ENCODE data around the gene ODF2.

Gene ODF2

GRCh38 chr9:128459011-128459410 is 3.2 kb downstream of the ODF2 start:
- no peak for DNase-seq (ENCODE audit: low read depth)
- no peak overlapping the region for H3K4me3 ChIP-seq (ENCODE audit: control insufficient read depth, low read depth, low read length)
- TF ChIP-seq, protein P1, sequence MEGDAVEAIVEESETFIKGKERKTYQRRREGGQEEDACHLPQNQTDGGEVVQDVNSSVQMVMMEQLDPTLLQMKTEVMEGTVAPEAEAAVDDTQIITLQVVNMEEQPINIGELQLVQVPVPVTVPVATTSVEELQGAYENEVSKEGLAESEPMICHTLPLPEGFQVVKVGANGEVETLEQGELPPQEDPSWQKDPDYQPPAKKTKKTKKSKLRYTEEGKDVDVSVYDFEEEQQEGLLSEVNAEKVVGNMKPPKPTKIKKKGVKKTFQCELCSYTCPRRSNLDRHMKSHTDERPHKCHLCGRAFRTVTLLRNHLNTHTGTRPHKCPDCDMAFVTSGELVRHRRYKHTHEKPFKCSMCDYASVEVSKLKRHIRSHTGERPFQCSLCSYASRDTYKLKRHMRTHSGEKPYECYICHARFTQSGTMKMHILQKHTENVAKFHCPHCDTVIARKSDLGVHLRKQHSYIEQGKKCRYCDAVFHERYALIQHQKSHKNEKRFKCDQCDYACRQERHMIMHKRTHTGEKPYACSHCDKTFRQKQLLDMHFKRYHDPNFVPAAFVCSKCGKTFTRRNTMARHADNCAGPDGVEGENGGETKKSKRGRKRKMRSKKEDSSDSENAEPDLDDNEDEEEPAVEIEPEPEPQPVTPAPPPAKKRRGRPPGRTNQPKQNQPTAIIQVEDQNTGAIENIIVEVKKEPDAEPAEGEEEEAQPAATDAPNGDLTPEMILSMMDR (IDR thresholded peaks at IDR 0.05; ENCODE audit: control insufficient read depth, insufficient read depth, low read depth, low read length, missing control alignments), result no peak

GRCh38 chr9:128469070-128469469 is 13.3 kb downstream of the ODF2 start:
- TF ChIP-seq, protein P1 (IDR thresholded peaks at IDR 0.05; ENCODE audit: control insufficient read depth, insufficient read depth, low read depth, low read length, missing control alignments), result no peak
- no peak overlapping the region for H3K4me3 ChIP-seq (ENCODE audit: control insufficient read depth, low read depth, low read length)
- no peak for DNase-seq (ENCODE audit: low read depth)

GRCh38 chr9:128470560-128470959 is 14.8 kb downstream of the ODF2 start:
- DNase-seq (ENCODE audit: low read depth), result peak; percentile 49
- TF ChIP-seq, protein P1 (IDR thresholded peaks at IDR 0.05; ENCODE audit: control insufficient read depth, insufficient read depth, low read depth, low read length, missing control alignments), result no peak
- no peak overlapping the region for H3K4me3 ChIP-seq (ENCODE audit: control insufficient read depth, low read depth, low read length)

DNA sequence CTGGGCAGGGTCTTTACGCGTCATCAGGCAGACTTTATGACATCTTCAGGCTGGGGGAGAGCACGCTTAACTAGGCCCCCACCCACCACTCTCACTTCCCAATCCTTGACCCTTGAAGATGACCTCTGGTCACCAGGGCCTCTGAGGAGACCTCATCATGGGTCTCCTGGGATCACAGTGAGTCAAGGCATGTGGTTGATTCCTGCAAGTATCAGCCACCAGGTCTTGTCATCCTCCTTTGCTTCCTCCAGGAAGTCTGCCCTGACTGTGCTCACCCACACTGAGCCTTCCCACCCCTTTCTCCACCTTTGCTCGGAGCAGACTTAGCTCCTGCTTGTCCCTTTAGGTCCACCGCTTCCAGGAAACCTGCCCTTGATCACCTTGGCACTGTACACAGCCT is 17.3 kb downstream of the ODF2 start:
- no peak overlapping the region for H3K4me3 ChIP-seq (ENCODE audit: control insufficient read depth, low read depth, low read length)
- TF ChIP-seq, protein P1 (IDR thresholded peaks at IDR 0.05; ENCODE audit: control insufficient read depth, insufficient read depth, low read depth, low read length, missing control alignments), result no peak

GRCh38 chr9:128475867-128476266 is 20.1 kb downstream of the ODF2 start:
- DNase-seq (ENCODE audit: low read depth), result no peak
- TF ChIP-seq, protein P1 (IDR thresholded peaks at IDR 0.05; ENCODE audit: control insufficient read depth, insufficient read depth, low read depth, low read length, missing control alignments), result no peak
- no peak overlapping the region for H3K4me3 ChIP-seq (ENCODE audit: control insufficient read depth, low read depth, low read length)

More for the DNA sequence above, 17.3 kb downstream of the ODF2 start:
- DNase-seq (ENCODE audit: low read depth), result no peak

DNA sequence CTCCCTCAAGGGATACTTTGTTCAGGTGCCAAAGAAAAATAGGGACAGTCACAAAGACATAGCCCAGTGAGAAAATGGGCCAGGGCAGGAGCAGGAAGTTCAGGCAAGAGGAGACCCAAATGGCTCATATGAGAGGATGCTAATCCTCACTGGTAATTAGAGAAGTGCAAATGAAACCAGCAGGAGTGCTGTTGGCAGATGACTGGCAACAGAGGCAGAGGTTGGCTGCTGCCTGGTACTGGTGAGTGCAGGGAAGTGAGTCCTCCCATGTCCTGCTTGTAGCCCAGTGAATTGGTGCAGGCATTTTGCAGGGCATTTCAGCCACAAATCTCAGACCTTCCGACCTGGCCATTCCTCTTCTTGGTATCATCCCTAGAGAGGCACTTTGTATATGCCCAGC is 23.5 kb downstream of the ODF2 start:
- DNase-seq (ENCODE audit: low read depth), result no peak
- TF ChIP-seq, protein P1 (IDR thresholded peaks at IDR 0.05; ENCODE audit: control insufficient read depth, insufficient read depth, low read depth, low read length, missing control alignments), result no peak
- no peak overlapping the region for H3K4me3 ChIP-seq (ENCODE audit: control insufficient read depth, low read depth, low read length)

- H3K4me3 ChIP-seq (ENCODE audit: control insufficient read depth, low read depth, low read length), result no peak overlapping the region
- TF ChIP-seq, protein P1 (IDR thresholded peaks at IDR 0.05; ENCODE audit: control insufficient read depth, insufficient read depth, low read depth, low read length, missing control alignments), result no peak
- no peak for DNase-seq (ENCODE audit: low read depth)
Observed at GRCh38 chr9:128481561-128481960, 25.8 kb downstream of the ODF2 start.

Measured in AG09309 (cell line).